IPS-20b (cell line): ENCODE data around the gene NT5C1A.

Experiments
- H3K27ac ChIP-seq: one replicate; pipeline ENCODE4 v1.5.1; 2013; ENCODE audit warnings: low read length
- H3K27me3 ChIP-seq: 2 replicates; pipeline ENCODE4 v1.6.1; 2013; ENCODE audit warnings: mild to moderate bottlenecking, low read length, inconsistent platforms; ENCODE audit not compliant: insufficient read depth
- H3K36me3 ChIP-seq: 2 replicates; pipeline ENCODE4 v1.6.1; 2013; ENCODE audit warnings: low read depth, mild to moderate bottlenecking, inconsistent platforms, low read length, moderate library complexity; ENCODE audit not compliant: insufficient read depth
- H3K4me1 ChIP-seq: 2 replicates; pipeline ENCODE4 v1.6.1; 2013; ENCODE audit warnings: mild to moderate bottlenecking, control low read depth, inconsistent platforms, low read length, moderate library complexity; ENCODE audit not compliant: insufficient read depth
- H3K4me3 ChIP-seq: 2 replicates; pipeline ENCODE4 v1.5.1; 2013; ENCODE audit warnings: mild to moderate bottlenecking, low read length, inconsistent platforms
- H3K9ac ChIP-seq: 2 replicates; pipeline ENCODE4 v1.6.1; 2013; ENCODE audit warnings: low read depth, mild to moderate bottlenecking, inconsistent platforms, low read length, moderate library complexity
- H3K9me3 ChIP-seq: 2 replicates; pipeline ENCODE4 v1.6.1; 2013; ENCODE audit warnings: mild to moderate bottlenecking, low read depth, low read length, inconsistent platforms; ENCODE audit not compliant: insufficient read depth

NT5C1A gene

DNA sequence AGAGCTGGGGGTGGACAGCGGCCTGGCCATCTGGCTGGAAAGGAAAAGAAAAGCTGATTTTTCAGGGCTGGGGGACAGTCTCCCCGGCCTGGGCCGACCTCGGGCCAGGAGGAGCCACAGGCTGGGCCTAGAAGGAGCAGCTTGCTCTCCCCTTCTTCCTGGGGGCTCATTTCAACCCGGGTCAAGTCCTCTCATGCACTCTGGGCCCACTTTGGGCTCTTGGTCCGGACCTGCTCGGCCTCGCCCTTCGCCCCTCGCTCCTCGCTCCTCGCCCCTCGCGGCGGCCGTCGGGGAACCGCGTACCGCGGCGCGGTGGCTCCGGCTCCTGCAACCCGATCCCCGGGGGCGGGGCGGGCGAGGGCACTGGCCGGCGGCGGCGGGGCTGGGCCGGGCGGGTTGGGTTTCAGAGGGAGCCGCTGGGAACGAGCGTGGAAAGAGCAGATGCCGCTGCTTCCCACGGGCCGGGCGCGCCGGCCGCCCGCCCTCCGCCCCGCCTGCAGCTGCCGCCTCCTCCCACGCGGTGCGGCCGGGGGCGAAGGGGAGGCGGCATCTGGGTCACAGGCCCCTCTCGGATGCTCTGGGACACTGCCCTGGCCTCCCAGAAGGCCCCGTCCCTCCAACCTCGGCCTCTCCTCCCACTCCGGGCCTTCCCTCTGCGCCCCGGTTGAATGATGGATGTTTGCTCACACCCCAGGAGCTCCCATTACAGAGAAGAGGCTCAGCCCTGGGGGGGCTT, 39.1 kb downstream of the NT5C1A start:
- Histone ChIP-seq H3K4me3 (peak overlapping the region; percentile 54; the same call in 1 of the 2 replicates), H3K4me1 (peaks cover 7% of the 10 kb centered on the region; the same call in 1 of the 2 replicates), H3K9ac (no peak overlapping the region), H3K36me3 (no peaks in the 10 kb centered on the region), H3K27ac (no peak overlapping the region), H3K9me3 (no peaks in the 10 kb centered on the region), H3K27me3 (peaks cover 88% of the 10 kb centered on the region)

DNA sequence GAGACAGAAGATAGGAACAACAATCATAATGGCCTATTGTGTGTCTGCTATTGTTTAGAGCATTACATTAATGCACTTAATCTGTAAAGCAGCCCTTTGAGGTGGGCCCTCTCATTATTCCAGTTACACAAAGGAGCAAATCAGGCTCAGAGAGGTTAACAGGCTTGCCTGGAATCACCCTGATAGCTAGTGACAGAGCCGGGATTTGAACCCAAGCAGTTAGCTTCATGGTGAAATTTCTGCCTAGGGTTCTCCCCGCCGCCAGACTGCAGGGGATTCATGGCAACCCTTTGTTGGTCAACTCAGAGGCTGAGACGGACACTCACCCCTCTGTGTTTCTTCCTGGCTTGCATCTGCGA, 39.6 kb downstream of the NT5C1A start:
- H3K9me3 ChIP-seq = no peaks in the 10 kb centered on the region
- H3K27me3 ChIP-seq = peaks cover 88% of the 10 kb centered on the region
- H3K27ac ChIP-seq = no peak overlapping the region
- peaks cover 7% of the 10 kb centered on the region; the same call in 1 of the 2 replicates for H3K4me1 ChIP-seq
- H3K9ac ChIP-seq = no peak overlapping the region
- H3K4me3 ChIP-seq = peak overlapping the region; percentile 35; the same call in 1 of the 2 replicates
- H3K36me3 ChIP-seq = no peaks in the 10 kb centered on the region

DNA sequence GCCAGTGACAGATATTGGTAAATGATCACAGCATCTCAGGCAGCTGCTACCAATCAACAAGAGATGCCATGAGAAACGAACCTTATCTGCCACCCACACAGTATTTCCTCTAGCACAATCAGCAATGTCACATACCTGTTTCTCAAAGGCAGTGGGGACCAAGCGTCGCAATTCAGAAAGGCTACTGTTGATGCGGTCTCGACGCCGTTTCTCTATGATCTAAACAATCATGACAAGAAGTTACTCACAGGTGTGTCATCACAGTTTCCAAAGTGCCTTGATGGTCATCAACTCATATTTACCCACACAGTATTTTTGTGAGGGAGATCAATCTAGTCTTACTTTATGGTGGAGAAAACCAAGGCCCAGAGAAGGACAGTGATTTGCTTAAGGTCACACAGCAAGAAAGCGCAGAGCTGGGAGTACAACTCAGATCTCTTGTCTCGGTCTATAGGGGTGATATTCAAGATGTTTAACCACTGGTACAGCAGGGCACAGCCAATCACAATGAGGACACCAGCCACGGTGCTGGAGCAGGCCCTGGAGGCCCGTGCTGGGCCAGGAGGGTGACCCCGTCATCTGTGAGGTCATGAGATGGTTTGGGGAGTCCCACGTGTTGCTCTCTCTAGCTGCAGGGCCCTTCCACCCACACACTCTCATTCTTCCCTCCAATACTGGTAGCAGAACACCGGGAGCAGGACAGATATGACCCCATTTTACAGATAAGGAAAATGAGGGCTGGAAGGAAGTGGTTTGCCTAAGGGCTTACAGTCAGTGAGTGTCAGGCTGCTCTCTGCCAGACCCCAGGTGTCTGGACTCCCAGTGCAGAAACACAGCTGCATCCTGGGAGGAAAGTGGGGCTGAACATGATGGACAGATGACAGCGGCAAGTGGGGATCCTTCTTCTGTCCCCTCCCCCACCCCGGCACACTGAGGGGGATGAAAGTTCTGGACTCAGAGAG, 40.3 kb downstream of the NT5C1A start:
- no peak overlapping the region for H3K27ac ChIP-seq

DNA sequence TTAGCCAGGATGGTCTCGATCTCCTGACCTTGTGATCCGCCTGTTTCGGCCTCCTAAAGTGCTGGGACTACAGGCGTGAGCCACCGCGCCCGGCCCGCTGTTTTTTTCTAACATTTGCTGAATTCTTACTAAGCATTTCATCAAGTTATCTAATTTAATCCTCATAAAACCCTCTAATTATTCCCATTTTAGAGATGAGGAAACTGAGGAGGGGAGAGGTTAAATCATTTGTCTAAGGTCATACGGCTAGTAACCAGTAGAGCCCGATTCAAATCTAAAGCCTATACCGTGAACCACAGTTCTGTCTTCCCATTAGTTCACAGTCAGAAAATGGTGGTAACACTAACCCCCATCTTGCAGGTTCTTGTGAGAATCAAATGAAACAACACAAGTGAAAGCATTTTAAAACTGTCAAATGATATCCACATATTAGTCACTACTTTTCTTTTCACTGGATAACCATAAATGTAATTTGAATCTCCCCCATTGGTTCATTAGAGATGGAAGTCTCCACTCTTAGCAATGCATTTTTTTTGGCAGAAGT, 43.0 kb downstream of the NT5C1A start:
- no peak overlapping the region for H3K4me3 ChIP-seq
- H3K4me1 ChIP-seq = no peaks in the 10 kb centered on the region
- no peaks in the 10 kb centered on the region for H3K9me3 ChIP-seq
- no peaks in the 10 kb centered on the region for H3K36me3 ChIP-seq
- H3K27ac ChIP-seq = no peak overlapping the region
- no peak overlapping the region for H3K9ac ChIP-seq
- peaks cover 90% of the 10 kb centered on the region for H3K27me3 ChIP-seq

More for the DNA sequence above, 40.3 kb downstream of the NT5C1A start:
- Histone ChIP-seq H3K4me1 (peaks cover 7% of the 10 kb centered on the region; the same call in 1 of the 2 replicates), H3K36me3 (no peaks in the 10 kb centered on the region), H3K9ac (no peak overlapping the region), H3K4me3 (no peak overlapping the region), H3K27me3 (peaks cover 88% of the 10 kb centered on the region), H3K9me3 (no peaks in the 10 kb centered on the region)

DNA sequence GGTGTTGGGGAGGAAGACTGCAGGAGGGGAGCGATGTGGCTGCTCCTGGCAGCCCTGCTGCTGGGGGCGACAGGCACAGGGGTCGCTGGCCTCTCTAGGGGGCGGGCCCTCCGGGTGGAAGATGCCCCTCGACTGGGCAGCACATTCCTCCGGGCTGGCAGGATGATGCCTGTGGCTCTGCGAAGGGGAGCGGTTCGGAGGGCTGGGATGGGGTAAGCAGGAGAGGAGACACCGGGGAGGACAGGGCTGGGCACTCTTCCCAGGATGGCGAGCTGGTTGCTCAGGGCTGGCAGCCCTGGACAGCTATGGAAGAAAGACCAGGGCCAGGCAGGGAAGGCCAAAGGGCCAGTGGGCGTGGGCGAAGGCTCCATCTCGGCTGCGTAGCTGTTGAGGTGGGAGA, 45.3 kb downstream of the NT5C1A start:
- H3K9me3 ChIP-seq = no peaks in the 10 kb centered on the region
- H3K9ac ChIP-seq = no peak overlapping the region
- H3K36me3 ChIP-seq = no peaks in the 10 kb centered on the region
- peaks cover 83% of the 10 kb centered on the region for H3K27me3 ChIP-seq
- no peak overlapping the region for H3K27ac ChIP-seq
- no peaks in the 10 kb centered on the region for H3K4me1 ChIP-seq
- no peak overlapping the region for H3K4me3 ChIP-seq

DNA sequence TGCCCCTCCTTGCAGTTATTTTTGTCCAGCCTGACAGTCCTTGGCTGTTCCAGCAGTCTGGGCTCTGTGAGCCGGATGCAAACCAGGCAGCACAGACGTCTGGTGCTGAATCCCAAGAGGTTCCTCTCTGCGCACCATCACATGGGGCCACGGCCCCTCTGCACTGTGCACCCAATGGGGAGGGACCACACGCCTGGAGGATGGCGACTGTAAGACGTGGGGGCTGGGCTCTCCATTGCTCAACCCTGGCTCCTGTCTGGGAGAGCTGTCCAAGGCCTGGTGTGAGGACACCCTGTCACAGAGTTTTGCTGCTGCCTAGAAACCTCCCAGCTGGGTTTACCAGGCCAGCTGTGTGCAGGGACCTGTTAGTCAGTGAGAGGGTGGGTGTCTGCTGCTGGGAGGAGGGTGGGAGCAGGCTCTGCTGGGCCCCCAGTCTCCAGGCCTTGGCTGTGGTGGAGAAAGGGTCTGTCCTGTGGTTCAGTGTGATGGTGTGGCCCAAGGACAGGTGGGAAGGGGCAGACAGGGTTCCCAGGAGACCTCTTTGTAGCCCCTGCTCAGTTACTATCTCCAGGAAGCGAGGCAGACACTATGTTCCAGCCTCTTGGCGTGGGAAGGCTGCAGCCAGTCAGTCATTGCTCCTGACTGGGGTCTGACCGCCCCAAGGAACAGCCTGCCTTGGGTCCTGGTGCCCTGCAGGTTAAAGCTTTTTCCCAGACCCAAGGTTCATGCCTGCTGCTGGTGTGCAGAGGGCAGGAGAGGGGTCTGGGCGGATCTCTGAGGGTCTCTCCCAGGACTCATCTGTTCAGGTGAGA, 46.2 kb downstream of the NT5C1A start:
- H3K4me1 ChIP-seq = no peaks in the 10 kb centered on the region
- H3K4me3 ChIP-seq = no peak overlapping the region
- no peak overlapping the region for H3K9ac ChIP-seq
- peaks cover 76% of the 10 kb centered on the region for H3K27me3 ChIP-seq
- H3K9me3 ChIP-seq = no peaks in the 10 kb centered on the region
- no peak overlapping the region for H3K27ac ChIP-seq
- no peaks in the 10 kb centered on the region for H3K36me3 ChIP-seq

DNA sequence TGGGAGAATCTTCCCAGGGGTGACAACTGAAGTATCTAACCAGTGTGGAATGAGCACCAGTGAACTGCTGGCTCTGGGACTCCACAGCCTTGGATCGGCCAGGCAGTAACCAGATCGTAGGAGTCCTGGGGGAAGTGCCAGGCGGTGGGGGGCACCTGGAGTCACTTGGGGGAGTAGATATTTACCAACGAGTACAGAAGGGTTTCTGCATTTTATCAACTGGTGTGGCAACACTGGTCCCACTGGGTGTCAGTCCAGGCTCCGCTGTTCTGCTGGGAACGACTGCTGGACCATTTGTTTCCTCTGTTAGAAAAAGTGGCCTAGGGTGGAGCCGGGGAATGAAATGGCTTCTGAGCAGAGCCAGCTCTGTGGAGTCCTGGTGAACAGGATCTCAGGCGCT, 46.9 kb downstream of the NT5C1A start:
- H3K4me3 ChIP-seq = no peak overlapping the region
- no peaks in the 10 kb centered on the region for H3K4me1 ChIP-seq
- no peak overlapping the region for H3K27ac ChIP-seq
- no peaks in the 10 kb centered on the region for H3K9me3 ChIP-seq
- H3K27me3 ChIP-seq = peaks cover 72% of the 10 kb centered on the region
- H3K36me3 ChIP-seq = no peaks in the 10 kb centered on the region
- H3K9ac ChIP-seq = no peak overlapping the region

DNA sequence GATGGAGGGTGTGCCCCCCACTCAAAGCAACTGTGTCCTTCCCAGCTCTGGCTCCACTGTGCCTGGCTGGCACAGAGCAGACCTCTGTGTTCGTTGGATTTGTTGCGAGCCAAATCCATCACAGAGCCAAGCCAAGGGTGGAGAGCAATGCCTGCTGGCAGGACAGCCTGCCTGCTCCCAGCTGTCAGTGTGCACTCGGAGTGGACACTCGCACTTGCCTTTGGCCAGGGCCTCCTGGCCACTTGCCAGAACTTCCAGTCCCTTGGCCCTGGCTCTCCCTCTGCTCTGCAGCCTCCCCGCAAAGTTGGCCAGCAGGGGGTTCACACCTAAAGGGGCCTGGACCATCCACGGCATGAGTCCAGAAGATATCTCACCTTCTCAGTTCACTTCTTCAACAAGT, 48.9 kb downstream of the NT5C1A start:
- no peak overlapping the region for H3K9ac ChIP-seq
- no peaks in the 10 kb centered on the region for H3K4me1 ChIP-seq
- H3K4me3 ChIP-seq = no peak overlapping the region
- no peaks in the 10 kb centered on the region for H3K36me3 ChIP-seq
- no peak overlapping the region for H3K27ac ChIP-seq
- peaks cover 68% of the 10 kb centered on the region; the same call in 1 of the 2 replicates for H3K27me3 ChIP-seq
- no peaks in the 10 kb centered on the region for H3K9me3 ChIP-seq

DNA sequence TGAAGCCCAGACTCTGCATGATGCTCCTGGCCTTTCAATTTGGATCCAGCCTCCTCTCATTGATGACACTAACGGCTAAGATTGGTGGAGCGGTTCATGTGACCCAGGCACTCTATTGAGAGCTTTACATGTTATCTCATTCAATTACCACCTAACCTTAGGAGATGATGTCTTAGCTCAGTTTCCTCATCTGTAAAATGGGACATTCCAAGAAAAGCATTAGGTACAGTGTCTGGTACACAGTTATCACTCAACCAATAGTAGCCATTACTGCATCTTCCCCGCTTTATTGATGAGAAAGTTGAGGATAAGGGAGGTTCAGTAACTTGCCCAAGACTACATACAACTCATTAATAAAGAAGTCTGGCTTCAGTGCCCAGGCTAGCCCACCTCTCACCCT, 49.5 kb downstream of the NT5C1A start:
- H3K9me3 ChIP-seq = no peaks in the 10 kb centered on the region
- H3K4me1 ChIP-seq = no peaks in the 10 kb centered on the region
- H3K36me3 ChIP-seq = no peaks in the 10 kb centered on the region
- no peak overlapping the region for H3K4me3 ChIP-seq
- H3K27me3 ChIP-seq = peaks cover 67% of the 10 kb centered on the region; the same call in 1 of the 2 replicates
- no peak overlapping the region for H3K27ac ChIP-seq
- no peak overlapping the region for H3K9ac ChIP-seq

DNA sequence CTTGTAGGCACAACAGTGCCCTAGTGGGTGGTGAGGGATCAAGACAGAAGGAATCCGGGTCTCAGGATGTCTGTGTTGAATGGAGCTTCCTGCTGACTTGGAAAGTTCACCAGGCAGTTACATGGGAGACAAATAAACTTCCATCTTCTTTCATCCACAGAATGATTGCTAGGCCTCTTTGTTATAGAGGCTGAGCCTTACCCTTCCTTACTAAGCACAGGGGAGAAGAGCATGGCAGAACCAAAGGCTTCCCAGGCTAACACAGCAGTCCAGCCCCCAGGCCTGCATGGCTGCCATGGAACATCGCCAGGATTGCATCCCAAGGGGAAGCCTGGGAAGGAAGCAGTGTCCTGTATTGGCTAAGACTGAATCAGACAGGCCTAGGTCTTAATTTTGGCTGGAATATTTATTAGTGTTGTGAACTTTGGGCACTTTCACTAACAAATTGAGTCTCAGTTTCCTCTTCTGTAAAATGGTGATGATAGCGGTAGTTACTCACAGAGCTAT, 51.2 kb downstream of the NT5C1A start:
- no peak overlapping the region for H3K27ac ChIP-seq
- no peak overlapping the region for H3K9ac ChIP-seq
- H3K27me3 ChIP-seq = peaks cover 54% of the 10 kb centered on the region; the same call in 1 of the 2 replicates
- H3K4me3 ChIP-seq = no peak overlapping the region
- H3K4me1 ChIP-seq = no peaks in the 10 kb centered on the region
- H3K9me3 ChIP-seq = no peaks in the 10 kb centered on the region
- no peaks in the 10 kb centered on the region for H3K36me3 ChIP-seq
